GM19240 (cell line): ENCODE measurements around the gene HOXA13.

Experiments used
- DNase-seq: peaks from one replicate; pipeline ENCODE4 v3.0.0; 2011; ENCODE audit warnings: low spot score; ENCODE audit not compliant: insufficient read length

HOXA13 gene

DNA sequence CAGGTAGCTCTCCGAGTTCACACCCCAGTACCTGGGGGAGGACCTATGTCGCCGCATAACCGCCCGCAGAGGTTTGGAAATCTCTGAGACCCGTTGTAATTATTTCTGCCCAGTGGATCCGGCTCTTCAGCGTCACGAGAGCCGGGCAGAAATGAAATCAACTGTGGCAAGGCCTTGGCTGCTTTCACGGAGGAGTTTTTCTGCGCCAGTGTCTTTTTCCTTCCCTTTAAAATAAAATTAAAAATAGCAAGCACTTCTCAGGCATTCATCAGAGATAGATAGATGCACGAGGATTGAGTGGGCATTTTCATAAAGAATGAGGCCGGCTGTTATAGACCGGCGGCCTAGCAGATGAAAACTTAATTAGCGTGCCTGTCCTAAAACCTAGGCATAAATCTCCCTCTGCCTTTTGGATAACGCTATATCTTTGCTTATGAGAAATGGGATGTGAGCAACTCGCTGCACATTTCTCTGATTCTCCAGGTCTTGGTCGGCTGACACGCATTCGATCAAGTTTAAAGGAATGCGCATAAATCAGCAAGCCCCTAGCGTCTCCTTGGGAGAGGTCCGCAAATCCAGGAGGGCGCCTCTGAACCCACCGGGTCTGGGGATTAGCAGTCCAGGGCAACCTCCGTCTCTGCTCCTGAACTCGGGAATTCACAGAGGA is 6.4 kb downstream of the HOXA13 start:
- DNase-seq, result no peak

DNA sequence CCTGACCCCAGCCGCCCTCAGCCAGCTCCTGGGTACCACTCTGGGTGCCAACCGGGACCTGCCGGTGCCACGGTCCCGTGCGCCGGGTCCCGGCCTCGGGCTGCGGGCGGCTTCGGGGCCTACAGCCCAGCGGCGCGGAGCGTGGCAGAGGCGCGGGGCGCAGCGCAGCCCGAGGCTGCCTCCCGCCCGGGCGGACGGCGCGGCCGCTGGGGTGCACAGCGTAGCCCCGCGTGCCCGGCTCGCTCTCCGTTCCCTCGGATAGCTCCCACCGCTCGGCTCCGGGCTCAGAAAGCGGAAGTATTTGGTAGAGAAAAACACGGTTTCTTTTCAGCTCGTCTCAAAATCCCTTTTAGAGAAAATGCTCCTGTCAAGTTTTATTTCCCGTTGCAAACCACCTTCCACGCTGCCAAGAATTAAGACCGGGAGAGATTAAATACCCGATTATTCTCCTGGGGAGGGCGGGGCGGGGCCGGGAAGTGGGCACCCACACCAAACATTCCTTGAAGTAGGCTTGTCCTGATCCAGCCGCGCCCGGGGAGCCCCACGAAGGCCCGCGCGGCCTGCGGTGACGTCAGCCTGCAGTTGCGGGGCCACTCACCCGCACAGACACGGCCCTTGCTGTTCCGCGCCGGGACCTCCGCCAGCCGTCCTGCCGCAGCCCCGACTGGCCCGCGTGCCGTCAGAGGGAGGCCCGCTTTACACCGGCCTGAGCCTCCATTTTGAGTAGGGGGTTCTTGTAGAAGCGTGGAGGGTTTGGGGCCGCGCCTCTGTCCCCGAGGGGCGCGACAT is 7.2 kb downstream of the HOXA13 start:
- no peak for DNase-seq

DNA sequence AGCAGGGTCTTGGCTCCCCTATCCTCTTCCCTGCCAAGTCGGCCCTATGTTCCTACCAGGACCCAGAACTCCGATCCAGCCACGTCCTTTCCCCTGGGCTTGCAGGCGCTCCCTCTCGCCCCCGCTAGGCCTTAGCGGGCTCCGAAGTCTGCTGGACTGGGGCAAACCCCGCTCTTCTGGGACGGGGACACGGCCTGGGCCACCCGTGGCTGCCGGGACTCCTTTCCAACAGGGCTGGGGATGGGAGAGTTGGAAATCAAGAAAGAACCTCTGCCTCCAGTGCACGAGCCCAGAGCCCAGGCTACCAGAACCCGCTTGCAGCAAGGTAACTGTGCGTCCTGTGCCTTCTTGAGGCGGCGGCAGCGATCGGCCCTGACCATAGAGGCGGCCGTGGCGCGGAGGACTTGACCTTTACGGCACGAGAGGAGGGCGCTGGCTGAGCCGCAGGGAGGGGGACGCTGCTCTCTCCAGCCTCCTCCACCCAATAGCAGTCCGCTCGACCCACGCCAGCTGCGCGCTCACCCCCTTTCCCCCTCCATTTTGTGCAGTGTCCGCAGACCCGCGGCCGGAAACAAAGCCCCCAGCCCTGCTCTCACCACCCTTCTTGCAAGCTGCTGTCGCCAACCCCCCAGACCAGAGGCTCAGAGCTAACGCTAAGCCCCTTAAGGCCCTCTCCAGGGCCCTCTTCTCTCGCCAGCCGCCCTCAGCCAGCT is 7.9 kb downstream of the HOXA13 start:
- no peak for DNase-seq

DNA sequence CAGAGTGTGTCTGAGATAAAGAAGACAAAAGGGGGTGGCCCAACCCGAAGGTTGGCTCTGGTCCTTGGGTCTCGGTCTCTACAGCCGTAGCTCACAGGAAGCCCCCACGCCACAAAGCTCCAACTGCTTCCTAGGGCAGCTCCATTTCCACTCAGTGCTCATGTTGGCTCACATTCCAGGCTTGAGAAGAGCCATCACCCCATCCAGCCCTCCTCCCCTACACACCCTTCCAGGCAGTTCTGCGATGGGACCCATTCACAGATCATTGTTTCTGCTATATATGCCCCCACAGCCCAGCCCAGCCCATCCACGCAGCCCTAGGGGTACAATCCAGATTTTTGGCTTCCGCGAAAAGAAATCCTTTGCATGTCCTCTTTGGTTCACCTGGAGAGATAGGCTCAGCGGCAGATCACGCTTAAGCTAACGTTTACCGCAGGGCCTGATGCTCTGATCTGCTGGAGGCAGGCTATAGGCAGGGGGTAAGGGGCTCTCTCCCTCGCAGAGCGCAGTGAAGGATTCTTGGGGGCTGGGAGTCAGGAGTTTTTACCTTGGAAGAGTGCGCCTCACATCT is 8.6 kb downstream of the HOXA13 start:
- DNase-seq, result no peak

DNA sequence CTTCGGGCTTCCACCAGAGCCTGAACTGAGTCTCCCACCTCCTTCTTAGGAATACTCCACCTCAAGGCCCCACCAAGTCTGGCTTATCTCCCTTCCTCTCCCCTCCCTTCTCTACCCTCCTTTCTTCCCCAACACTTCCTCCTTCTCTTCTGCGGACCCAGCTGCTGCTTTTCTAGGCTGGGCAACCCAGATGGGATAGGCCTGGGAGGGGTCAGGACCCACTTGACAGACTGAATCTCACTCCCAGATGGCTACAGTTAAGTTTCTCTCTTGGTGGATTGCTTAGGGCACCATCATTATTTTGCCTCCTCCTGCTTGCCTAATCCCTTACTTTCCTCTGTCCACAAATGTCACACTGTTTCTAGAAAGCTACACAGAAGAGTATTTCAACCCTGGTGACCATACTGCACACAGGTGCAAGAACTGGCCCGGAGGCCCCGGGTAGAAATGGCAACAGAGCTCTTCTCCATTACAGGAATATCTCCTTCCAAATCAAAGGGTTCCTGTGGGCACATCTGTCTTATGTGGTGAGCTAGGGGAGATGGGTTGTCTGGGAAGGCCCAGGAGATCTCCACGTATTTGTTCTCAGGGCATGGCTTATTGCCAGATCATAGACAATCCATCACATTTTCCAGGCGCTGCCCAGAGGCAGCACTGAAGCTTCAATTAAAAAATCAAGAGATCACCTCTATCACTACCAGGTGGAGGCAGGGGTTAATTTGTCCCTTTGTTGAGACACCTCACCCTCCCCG is 9.7 kb downstream of the HOXA13 start:
- no peak for DNase-seq

DNA sequence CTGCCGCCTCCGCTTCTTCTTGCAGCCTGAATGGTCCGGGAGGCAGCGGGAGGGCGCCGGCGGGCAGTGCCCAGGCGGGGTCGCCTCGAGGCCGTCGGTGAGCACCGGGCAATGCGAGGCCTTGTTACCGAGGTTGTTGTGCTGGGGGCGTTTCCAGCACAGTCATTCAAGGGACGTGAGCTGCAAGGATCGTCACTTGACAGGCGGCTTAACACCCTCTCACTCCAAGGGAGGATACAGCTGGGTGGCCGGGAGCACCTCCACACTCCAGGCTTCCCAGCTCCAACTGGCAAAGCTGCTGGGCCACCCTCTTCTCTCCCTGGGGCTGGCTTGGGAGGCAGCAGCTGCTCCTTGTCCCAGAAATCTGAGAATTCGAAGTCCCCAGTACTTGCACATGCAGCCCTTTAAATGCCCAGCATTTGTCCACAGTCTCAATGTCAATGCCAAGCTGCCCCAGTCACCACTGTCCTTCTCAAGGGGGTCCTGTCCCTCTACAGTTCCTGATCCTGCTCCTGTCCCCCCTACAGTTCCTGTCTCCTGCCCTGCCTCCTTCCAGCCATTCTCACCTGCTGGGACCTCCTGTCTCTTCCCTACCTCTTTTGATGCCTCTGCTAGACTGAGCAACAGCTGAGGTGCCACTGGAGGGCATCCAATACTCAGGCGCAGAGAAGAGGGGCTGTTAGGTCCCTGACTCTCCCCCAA is 10.4 kb downstream of the HOXA13 start:
- DNase-seq, result no peak

DNA sequence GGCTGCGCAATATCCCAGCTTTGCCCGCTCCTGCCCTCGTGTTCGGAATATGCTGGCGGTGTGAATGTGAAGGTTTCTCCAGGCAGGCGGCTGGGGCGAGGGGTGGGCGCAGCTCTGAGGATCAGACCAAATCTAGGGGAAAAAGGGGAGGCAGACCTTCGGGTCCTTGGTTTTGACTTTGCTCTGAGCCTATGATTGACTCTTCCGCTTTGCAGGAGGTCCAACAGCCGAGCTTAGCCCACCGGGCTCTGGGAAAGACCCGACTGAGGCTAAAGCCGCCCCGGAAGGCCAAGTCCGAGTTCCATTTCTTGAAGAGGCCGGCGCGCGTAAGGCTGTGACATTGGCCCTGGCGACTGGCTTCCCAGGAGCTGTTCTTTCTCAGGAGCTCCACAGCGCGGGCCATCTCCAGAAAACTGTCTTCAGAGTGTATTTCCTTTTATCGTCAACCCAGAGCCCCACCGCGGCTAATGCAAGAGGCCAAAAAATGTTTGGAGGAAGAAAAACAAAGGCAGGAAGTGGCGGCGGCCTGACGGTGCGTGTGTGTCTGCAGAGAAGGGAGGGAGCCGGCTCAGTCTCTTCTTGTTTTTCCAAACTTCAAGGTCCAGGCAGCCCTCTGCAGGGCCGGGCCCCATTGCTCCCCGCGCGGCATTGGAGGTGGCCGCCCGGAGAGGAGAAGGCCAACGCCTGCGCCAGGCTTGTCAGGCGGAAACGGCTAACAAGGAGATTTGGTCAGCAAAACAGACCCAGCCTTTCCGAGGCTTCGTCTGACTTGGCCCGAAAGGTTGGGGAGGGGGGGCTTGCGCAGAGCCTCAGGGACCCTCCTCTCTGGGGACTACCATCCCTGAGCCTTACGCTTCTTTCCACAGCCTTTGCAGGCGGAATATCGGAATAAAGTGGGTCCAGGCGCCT is 11.3 kb downstream of the HOXA13 start:
- DNase-seq, result no peak

DNA sequence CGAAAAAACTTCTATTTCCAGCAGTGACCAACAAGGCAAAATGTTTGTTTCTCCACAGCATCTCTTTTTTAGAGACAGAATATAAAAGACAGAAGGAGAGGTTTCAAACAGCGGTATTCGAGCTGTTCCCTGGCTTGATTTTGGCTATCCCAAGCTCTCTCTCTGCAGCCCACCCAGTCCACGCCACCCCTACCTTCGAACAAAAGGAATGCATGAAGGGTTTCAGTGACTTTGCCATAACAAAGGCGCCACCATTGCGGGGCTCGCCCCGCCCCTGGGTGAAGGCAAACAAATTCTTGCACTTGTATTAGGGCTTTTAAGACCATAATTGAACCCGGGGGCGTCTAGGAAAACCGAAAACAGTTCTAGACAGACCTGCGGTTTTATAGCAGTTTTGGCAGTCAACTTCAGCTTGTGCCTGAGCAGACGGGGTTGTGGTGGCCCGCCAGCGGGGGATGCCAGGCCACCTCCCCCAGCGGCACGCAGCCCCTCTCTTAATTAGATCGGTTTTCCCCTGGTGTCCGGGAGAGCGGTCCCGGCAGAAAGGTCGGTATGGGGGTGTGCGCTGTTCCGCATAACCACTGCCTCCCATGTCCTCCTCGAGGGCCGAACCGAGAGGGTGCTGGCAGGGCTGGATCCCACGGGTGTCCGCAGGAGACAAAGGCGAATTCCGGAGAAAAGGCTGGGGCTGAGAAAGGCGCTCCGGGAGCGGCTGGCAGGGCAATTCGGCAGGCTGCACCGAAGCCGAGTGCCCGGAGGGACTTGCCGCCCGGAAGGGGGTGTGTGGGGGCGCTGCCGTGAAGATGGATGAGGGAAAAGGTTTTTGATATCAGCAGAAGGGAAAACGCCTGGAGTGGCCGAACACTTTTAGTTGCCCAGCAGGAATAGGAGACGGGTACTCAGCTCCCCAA is 12.2 kb downstream of the HOXA13 start:
- DNase-seq, result no peak

DNA sequence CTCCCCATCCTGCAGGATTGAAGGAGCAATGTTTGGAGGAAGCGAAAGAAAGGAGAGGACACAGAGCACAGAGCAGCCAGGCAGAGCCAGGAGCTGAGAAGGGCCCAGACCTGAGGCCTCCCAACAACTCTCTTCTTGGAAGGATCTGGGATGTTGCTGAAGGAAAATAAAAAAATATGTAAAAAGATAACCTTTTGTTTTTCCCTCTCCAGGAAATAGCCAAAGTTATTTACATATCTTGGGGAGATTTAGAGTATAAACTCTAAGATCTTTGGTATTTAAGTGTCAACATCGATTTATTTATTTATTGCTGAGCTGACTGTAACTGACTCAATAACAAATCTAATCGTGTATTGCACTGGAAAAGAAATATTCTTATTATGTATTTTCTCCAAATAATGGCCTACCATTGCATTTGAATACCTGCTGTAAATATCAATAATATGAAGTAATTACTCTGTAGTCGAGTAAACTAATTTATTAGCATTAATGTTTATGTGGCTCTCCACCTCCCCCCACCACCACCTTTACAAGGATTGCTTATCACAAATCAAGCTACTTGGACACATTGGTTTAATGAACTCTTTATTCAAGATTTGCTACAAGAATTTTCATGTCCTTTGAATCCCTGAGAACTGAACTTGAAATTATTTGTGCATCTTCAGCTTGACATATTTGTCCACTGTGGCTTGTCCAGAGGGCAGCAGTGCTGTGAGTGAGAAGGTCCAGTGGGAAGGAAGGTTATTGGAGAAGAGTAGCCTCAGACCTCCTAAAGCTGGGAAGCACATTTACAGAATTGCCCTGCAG is 13.0 kb downstream of the HOXA13 start:
- DNase-seq, result no peak

DNA sequence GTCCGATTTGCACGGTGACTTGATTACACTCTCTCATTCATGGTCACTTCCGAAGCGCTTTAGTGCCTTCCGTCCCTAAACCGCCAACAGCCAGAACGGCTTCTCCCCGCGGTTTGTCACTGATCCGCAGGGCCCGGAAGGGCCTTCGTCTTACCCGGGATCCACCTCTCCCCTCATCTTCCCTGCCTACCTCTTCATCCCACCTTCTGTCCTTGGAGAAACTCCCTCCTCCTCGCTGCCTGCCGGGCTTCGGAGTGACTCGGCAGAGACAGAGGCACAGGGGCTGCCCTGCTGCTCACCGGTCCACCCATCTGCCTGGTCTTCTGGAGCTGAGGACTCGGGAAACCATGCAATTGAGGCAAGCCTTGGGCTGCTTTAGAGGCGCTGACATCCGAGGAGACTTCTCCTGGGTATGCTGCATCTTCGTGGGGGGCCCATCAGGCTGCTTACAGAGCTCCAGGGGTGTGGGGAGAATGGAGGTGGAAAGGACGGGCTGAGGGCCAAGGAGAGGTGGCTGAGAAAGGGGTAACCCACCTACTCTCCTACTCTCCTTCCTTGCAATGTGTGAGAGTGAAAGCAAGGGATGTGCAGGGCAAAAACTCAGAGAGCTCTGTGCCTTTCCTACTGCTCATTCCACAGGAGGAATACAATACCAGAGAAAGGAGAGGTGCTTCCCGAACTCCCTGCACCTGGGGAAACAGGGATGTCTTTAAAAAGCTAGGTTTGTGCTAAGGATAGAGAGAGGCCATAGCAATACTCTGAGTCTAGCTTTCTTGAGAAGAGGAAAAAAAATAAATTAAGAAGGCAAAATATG is 13.8 kb downstream of the HOXA13 start:
- DNase-seq, result no peak

DNA sequence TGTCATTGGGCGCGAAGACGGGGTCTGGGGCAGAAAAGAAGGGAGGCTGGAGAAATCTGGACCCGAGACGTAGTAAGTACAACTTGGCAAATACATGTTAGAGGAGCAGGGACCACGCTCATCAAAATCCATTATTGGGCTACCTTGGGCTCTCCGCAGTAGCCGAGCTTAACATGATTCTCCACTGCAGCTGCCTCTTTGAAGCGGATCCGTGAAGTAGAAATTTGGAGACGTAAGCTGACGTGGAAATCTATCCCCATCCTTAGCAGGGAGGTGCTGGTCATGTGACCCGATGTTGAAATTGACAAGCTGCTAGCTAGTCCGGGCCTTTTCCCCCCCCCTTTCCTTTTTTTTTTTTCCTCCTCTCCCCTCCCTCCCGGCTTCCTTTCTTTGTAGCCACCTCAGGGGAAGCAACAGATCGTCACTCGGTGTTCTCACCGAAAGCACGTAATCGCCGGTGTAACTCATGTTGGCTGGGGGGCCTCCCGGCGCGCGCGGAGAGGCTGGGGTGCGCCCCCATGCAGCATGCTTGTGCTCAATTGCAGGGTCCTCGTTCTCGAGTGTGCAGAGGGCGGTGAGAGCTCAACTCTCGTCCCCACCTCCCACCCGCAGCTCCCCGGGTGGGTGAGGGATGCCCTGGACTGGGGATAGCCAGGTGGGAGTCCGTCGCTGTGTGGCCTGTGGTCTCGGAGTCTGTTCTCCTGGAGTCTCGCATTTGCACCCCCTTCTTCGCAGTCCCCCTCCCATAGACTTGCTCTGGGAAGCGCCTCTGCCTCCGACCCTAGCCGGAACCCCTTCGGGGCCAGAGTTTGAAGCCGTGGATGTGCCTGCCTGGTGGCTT is 14.7 kb downstream of the HOXA13 start, which contains the start of gene HOXA11:
TSS of gene HOXA11 (minus strand) at position 220 of the 841 bp plus-strand sequence. CDS start at position 132, 88 bp downstream.
- no peak for DNase-seq

DNA sequence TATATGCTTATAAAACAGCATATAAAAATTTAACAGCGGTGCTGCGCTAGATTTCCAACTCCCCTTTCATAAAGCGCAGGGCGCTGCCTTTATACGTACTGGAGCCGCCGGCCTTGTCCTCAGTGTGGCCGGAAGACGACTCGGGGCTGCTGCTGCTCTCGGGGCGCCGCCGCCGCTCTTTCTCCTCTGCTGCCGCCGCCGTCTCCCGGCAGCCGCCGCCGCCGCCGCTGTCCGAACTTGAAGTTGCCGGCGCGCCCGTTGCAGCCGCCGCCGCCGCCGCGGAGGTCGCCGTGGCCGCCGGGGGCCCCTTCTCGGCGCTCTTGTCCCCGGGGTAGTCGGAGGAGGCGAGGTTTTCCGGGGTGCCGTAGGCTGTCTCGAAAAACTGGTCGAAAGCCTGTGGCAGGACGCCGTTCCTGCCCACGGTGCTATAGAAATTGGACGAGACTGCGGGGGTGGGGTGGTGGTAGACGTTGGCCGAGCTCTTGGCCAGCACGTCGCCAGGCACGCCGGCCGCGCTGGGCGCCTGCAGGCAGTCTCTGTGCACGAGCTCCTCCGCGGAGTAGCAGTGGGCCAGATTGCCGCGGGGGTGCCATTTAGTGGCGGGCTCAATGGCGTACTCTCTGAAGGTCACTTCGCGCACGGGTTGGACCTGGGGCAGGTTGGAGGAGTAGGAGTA is 15.4 kb downstream of the HOXA13 start:
- no peak for DNase-seq

DNA sequence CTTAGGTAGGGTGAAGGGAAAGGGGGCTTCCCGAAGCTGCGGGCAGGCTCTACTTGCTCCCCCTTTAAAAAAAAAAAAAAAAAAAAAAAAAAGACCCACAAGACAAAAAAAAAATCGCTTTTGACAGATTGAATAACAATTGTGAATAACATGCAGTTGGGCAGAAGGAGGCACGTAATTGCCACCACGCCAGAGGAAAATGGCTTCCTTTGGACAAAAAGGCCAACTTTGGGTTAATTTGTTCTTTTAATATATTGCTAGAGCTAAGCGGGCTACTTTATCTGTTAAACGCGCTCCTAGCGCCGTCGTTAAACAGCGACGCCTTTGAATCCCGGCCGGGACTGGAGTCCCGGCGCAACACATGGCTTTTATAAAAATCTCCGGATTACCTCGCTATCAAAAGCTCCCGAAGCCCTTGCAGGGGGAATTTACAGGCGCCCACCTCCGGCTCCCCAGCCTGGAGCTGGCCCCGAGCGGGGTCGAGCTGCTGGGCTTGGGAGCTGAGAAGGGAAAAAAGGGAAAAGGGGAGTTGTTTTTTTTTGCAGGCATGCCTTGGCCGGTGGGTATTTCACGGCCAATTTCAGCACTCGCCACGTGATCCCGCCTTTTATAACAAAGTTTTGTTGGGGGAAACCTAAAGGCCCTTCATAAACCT is 16.1 kb downstream of the HOXA13 start:
- DNase-seq, result no peak

DNA sequence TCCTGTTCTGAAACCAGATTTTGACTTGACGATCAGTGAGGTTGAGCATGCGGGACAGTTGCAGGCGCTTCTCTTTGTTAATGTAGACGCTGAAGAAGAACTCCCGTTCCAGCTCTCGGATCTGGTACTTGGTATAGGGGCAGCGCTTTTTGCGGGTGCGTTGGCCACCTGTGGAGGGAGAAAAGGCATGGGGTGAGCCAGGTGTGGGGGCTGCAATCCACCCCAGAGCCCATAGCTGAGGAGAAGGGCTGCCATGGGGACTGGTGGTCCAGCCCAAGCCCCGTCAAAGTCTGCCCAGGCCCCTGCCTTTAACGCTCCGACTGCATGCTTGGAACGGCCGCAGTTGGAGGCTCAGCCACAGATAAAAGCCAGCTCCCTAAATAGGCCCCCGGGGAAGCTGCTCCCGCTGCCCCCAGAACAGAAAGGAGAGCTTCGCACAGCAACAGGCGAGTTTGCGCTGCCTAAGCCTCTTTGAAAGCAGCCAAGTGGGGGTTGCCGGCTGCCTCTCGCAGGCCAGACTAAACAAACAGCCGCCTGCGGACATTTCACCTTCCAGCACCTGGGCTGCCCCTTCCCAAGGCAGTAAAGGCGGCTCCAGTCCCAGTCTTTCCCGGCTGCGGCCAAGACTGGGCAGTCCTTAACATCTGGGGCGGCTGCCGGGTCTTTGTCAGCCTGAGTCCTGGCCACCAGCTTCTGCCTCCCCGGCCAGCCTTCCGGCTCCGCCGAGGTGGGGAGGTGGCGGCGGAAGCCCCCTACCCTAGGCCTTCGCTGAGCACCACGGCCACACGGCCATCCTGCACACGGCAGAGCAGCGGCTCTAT is 16.8 kb downstream of the HOXA13 start:
- DNase-seq, result no peak
